Lower leg skin (tissue), 3 donors: ENCODE data around the gene HEPHL1.

Experiments
- CTCF ChIP-seq, 3 donors: fragments of 450-650 bp; IDR thresholded peaks; one replicate each; pipeline ENCODE4 v1.5.1; 2016; ENCODE audit warnings: antibody characterized with exemption in 3 of 3, mild to moderate bottlenecking in 3 of 3, moderate library complexity in 2 of 3
- POLR2A ChIP-seq, 2 donors: fragments of 450-650 bp; IDR thresholded peaks; one replicate each; pipeline ENCODE4 v1.6.1; 2016 to 2017; ENCODE audit warnings: antibody characterized with exemption in 2 of 2, mild to moderate bottlenecking in 1 of 2, moderate library complexity in 1 of 2

DNA sequence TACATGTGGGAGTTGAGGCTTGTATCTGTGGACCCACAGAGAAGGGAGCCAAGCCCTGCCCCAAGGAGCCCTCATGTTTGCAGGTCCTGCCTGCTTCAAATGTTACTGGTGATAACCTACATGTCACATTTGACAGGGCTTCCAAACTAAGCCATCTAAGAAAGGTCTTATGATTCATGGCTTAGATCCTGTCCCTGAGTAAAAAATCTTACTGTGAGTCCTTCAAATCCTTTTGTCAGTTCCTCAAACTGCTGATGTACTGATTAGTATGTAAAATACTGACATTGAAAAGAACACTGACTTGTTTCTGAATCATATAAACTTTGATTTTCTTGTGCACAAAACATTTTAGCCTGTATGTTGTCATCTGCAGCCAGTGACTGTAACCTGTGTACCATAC is 106.5 kb downstream of the HEPHL1 start:
- TF ChIP-seq CTCF (IDR thresholded peaks at IDR 0.05): no peak
- no peak for TF ChIP-seq POLR2A (IDR thresholded peaks at IDR 0.05)
